ENCODE measurements around the gene CAPRIN2.

CAPRIN2 gene

GRCh38 chr12:30769802-30770201 lies 15.1 kb upstream of the CAPRIN2 start:
- DNase-seq = no peak
- intact Hi-C loops (cut with DNase I) = no loop called here

- intact Hi-C loops (cut with DNase I) = no loop called here
- no peak for DNase-seq
These were observed 9.5 kb upstream of the CAPRIN2 start for GRCh38 chr12:30764251-30764650.

- no peak for DNase-seq
- intact Hi-C loops (cut with DNase I) = no loop called here
These were observed 8.3 kb upstream of the CAPRIN2 start for GRCh38 chr12:30763053-30763452.

DNA sequence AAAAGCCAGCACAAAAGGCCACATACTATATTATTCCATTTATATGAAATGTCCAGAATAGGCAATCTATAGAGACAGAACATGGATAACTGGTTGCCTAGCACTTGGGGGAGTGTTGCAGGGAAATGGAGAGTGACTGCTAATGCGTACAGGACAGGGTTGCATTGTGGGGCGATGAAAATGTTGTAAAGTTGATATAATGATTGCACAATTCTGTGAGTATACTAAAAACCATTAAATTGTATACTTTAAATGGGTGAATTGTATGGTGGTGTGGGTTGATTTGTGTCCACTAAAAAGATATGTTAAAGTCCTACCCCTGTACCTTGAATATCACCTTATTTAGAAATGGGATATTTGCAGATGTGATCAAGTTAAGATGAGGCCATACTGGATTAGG lies 7.0 kb upstream of the CAPRIN2 start:
- intact Hi-C loops (cut with DNase I) = no loop called here
- DNase-seq = no peak

DNA sequence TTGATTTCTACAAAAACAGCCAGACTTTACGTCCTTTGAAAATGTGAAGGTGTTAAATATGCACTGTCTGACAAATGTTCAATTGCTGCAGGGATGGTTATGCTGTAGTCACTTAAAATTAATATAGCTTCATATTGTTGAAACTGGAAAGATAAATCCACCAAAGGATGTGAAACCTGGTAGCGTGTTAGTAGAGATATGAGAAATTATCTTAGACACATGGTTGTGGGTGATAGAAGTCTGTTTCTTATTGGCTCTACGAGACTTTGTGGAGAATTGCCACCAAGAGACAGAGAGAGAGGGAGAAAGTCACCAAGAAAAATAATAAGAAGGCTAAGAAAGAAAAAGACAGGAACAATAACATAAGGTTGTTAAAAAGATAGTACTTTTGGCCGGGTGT lies 2.6 kb upstream of the CAPRIN2 start:
- DNase-seq = no peak

GRCh38 chr12:30756074-30756473 lies 1.3 kb upstream of the CAPRIN2 start:
- intact Hi-C loops (cut with DNase I) = no loop called here
- peak in 1 of 10 donors; percentile 60 for DNase-seq

More for the DNA sequence above, 2.6 kb upstream of the CAPRIN2 start:
- intact Hi-C loops (cut with DNase I) = no loop called here

DNA sequence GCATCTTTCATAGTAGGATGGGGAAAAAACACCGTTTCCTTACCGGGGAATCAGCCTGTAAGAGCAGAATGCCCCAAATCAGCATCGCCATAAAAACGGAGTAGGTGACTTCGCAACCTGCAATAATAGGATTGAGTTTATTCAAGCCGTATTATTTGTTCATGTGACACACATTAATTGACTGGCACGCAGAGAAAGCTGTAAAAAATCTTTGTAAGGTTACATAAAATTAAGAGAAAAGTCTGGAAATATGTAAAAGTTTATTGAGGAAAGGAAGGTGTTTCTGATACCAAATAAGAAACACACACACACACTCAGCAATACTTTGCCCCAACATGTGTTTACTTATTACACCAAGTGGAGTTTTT lies 628 bp upstream of the CAPRIN2 start:
- intact Hi-C loops (cut with DNase I) = loop anchor here (1.0 kb wide), 2 partner anchors 52 to 60 kb away; partner anchors contain the start of gene IPO8
- DNase-seq = no peak

DNA sequence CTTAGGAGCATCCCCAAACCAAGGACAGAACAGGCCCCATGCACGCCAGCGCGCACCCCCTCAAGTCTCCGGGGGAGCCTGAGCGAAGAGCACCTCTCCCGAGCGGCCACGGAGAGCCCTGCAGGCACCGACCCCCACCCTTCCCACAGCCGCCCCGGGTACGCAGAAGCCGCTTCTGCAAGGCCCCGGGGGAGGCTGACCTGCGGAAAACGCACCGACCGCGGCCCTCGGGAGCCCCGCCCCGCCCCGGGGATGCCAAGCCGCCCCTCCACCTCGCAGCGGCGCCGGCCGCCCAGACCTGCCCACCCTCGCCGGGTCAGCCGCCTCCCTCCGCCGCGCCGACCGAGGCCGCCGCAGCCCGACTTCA lies 385 bp downstream of the CAPRIN2 start:
- DNase-seq = peak in 3 of 10 donors; percentile 20 to 93 (median 41)
- intact Hi-C loops (cut with DNase I) = loop anchor here (5.0 kb wide), 1 partner anchor 573 kb away; the partner anchor contains the start of gene SINHCAF

DNA sequence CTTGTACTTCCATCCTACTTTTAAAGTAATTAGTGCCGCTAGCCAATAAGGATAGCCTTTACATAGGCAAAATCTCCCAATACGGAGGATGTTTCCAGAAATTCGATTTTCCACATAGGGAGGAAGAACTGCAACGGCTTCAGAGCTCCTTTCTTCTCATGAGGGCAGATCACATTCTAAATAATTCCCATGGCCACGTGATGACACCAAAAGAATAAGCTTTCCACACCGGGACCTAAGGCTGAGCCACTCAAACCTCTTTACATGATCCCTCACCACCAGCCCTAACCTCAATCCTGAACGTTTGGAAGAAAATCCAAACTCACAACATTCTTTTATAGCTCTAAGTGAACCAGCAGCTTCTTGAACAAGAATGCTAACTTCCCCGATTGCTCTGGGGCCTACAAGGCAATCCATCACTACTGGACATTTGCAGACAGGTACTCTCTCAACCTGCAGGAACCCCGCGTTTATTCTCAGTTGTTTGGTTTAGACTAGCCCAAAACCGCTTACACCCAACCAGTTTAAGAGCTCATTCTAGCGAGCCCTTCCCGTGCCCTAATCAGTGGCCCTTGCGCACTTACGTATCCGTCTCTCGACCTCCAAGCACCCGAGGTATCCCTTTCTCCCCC lies 884 bp downstream of the CAPRIN2 start:
- intact Hi-C loops (cut with DNase I) = loop anchor here (5.0 kb wide), 1 partner anchor 573 kb away; the partner anchor contains the start of gene SINHCAF
- peak in 1 of 10 donors; percentile 5 for DNase-seq

GRCh38 chr12:30753233-30753632 lies 1.5 kb downstream of the CAPRIN2 start:
- DNase-seq = no peak

DNA sequence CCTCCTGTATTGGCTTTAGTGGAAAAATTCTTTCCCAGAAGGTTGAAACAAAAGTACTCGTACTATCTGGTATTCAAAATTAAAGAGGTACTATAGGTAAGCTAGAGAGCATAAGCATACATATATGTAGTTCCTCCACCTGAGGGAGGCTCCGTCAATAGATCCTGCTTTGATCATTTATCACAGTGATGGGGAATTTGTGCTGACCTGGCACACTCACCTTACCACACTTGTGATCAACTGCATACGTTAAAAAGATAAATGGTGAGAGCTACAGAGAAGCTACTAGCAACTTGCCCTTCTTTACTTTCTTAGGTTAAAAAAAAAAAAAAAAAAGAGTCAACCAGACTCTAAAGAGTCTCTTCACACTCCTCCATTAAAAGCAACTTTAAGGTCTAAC lies 2.5 kb downstream of the CAPRIN2 start:
- DNase-seq = no peak
- intact Hi-C loops (cut with DNase I) = loop anchor here (5.0 kb wide), 1 partner anchor 575 kb away; the partner anchor contains the start of gene SINHCAF

More at GRCh38 chr12:30753233-30753632, 1.5 kb downstream of the CAPRIN2 start:
- intact Hi-C loops (cut with DNase I) = loop anchor here (5.0 kb wide), 1 partner anchor 574 kb away; the partner anchor contains the start of gene SINHCAF

GRCh38 chr12:30748147-30748546 lies 6.6 kb downstream of the CAPRIN2 start:
- intact Hi-C loops (cut with DNase I) = no loop called here
- no peak for DNase-seq

DNA sequence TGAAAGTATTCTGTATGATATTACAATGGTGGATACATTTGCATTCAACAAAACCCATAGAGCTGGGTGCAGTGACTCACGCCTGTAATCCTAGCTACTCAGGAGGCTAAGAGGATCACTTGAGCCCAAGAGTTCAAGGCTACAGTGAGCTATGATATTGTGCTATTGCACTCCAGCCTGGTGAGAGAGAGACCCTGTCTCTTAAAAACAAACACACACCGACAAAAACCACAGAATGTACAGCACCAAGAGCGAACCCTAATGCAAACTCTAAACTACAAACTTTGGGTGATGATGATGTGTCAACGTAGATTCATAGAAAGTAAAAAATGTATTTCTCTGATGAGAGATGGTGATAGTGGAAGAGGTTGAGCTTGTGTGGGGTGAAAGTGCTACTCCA lies 8.6 kb downstream of the CAPRIN2 start:
- no peak for DNase-seq
- intact Hi-C loops (cut with DNase I) = no loop called here

- DNase-seq = no peak
- intact Hi-C loops (cut with DNase I) = no loop called here
These were observed 10.4 kb downstream of the CAPRIN2 start for GRCh38 chr12:30744321-30744720.

GRCh38 chr12:30740274-30740673 lies 14.5 kb downstream of the CAPRIN2 start:
- intact Hi-C loops (cut with DNase I) = no loop called here
- no peak for DNase-seq

DNA sequence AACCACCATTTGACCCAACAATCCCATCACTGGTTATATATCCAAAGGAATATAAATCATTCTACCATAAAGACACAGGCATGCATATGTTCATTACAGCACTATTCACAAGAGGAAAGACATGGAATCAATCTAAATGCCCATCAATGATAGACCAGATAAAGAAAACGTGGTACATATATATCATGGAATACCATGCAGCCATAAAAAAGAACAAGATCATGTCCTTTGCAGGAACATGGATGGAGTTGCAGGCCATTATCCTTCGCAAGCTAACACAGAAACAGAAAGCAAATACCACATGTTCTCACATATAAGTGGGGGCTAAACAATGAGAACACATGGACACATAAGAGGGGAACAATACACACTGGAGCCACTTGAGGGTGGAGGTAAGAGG lies 15.7 kb downstream of the CAPRIN2 start:
- intact Hi-C loops (cut with DNase I) = no loop called here
- DNase-seq = no peak

- no peak for DNase-seq
- intact Hi-C loops (cut with DNase I) = no loop called here
These were observed 21.7 kb downstream of the CAPRIN2 start for GRCh38 chr12:30732954-30733637.

GRCh38 chr12:30730011-30730410 lies 24.7 kb downstream of the CAPRIN2 start:
- intact Hi-C loops (cut with DNase I) = no loop called here
- DNase-seq = no peak

GRCh38 chr12:30729547-30729946 lies 25.2 kb downstream of the CAPRIN2 start:
- no peak for DNase-seq
- intact Hi-C loops (cut with DNase I) = no loop called here

DNA sequence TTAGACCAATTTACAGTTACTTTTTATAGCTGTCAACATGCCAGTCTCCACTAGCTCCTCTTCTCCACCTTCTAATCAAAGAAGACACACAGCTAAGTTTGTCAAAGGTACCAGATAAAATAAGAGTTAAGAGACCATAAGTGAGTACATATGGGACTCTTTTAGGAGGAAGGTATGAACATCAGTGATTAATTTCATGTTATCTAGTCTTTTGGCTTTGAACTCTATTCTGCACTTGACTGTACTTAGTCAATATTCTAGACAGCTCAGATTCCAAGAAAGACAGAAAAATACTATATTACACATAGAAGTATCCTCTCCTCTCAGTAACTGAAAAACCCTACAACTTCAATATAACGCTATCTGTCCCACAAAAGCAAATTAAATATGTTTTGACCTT lies 28.1 kb downstream of the CAPRIN2 start:
- intact Hi-C loops (cut with DNase I) = no loop called here
- DNase-seq = no peak

- intact Hi-C loops (cut with DNase I) = no loop called here
- no peak for DNase-seq
These were observed 29.0 kb downstream of the CAPRIN2 start for GRCh38 chr12:30725739-30726138.

DNA sequence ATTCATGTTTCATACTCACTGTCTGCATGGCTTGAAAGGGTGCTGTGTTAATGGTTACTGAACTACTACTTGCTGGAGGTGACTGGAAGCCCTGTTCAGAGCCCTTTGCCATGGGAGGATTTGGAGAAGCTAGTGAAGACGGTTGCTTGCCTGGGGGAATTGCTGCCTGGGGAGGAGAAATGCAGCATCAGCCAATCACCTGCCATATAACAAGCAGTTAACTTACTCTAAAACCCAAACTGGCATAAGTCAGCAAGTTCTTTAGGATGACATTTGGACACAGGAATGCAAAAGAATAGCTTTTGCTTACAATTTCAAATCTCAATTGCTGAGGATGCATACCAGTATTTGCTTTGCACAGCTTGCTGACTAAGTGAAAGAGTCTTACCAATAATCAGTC lies 35.7 kb downstream of the CAPRIN2 start:
- DNase-seq = no peak
- intact Hi-C loops (cut with DNase I) = no loop called here
